GM12873 (cell line): ENCODE data around the gene SLC1A2.

ENCODE experiments used
- TF ChIP-seq, protein P1 (sequence below): IDR thresholded peaks from 2 replicates; pipeline ENCODE4 v1.5.1; 2012; ENCODE audit warnings: low read depth, mild to moderate bottlenecking, moderate library complexity, low read length, control low read depth; ENCODE audit not compliant: insufficient read depth; ENCODE audit errors: missing control alignments

SLC1A2 gene

GRCh38 chr11:35413598-35413997, 5.8 kb downstream of the SLC1A2 start:
- TF ChIP-seq, protein P1, sequence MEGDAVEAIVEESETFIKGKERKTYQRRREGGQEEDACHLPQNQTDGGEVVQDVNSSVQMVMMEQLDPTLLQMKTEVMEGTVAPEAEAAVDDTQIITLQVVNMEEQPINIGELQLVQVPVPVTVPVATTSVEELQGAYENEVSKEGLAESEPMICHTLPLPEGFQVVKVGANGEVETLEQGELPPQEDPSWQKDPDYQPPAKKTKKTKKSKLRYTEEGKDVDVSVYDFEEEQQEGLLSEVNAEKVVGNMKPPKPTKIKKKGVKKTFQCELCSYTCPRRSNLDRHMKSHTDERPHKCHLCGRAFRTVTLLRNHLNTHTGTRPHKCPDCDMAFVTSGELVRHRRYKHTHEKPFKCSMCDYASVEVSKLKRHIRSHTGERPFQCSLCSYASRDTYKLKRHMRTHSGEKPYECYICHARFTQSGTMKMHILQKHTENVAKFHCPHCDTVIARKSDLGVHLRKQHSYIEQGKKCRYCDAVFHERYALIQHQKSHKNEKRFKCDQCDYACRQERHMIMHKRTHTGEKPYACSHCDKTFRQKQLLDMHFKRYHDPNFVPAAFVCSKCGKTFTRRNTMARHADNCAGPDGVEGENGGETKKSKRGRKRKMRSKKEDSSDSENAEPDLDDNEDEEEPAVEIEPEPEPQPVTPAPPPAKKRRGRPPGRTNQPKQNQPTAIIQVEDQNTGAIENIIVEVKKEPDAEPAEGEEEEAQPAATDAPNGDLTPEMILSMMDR = no peak

DNA sequence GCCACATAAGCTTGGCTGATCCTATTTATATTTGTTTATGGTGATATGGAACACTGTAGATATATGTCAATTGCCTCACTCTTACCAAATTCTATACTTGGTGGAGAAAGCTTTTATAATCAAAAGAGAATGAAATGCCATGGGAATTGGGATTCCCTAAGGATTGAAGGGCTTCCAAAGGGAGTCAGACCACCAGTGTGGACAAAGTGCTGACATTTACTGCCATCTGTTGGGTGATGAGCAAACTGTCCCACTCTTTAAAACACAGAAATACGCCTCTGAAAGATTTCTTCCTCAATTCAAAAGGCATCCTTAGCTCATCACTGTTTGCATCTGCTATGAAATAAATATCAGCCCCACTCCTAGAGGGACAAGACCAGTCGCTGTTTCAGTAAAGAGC, 7.1 kb downstream of the SLC1A2 start:
- TF ChIP-seq, protein P1 = peak; percentile 61

GRCh38 chr11:35407041-35407440, 12.3 kb downstream of the SLC1A2 start:
- TF ChIP-seq, protein P1 = no peak

DNA sequence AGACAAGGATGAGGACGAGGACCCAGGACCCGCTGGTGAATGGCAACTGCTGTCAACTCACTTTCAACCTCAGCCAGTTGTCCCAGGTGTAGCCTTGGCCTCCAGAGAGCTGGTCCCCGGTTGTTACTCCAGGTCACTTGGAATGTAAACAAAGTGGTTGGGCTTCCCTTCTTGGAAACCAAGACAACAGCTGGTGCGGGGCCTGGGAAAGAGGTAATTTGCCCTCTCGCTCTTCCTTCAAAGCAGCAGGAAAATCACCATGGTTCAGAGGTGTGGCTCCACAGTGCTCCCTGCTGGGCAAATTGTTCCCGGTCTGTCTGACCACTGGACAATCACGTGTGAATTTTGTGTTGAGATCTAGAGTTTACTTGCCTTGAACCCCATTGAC, 15.0 kb downstream of the SLC1A2 start:
- TF ChIP-seq, protein P1 = peak; percentile 64

- TF ChIP-seq, protein P1 = no peak
Observed at GRCh38 chr11:35403765-35404387, 15.5 kb downstream of the SLC1A2 start.

- TF ChIP-seq, protein P1 = no peak
Observed at GRCh38 chr11:35402751-35403660, 16.4 kb downstream of the SLC1A2 start.

- TF ChIP-seq, protein P1 = no peak
Observed at GRCh38 chr11:35398881-35399280, 20.5 kb downstream of the SLC1A2 start.
